Trophoblast cell (in vitro differentiated cells and primary cell): ENCODE measurements around the gene ALDH16A1.
"Not testable (repeated sequence)": the region's sequence is repeated elsewhere in the genome, so short reads cannot be mapped to it uniquely, and the experiment has no call there.

Experiments used
- DNase-seq, 2 donors: peaks; one replicate each; pipeline ENCODE4 v3.0.0-alpha.2; 2016
- H2AFZ ChIP-seq: 2 replicates; pipeline ENCODE4 v1.6.1; 2013; ENCODE audit warnings: low read length, moderate library complexity, mild to moderate bottlenecking; ENCODE audit not compliant: insufficient read depth, poor library complexity
- H2AK5ac ChIP-seq: 2 replicates; pipeline ENCODE4 v1.6.1; 2013; ENCODE audit warnings: mild to moderate bottlenecking, low read length
- H2BK120ac ChIP-seq: 2 replicates; pipeline ENCODE4 v1.6.1; 2013; ENCODE audit warnings: low read length, mild to moderate bottlenecking, moderate library complexity; ENCODE audit not compliant: insufficient read depth, poor library complexity
- H2BK12ac ChIP-seq: 2 replicates; pipeline ENCODE4 v1.6.1; 2013; ENCODE audit warnings: mild to moderate bottlenecking, low read length, moderate library complexity
- H2BK5ac ChIP-seq: 2 replicates; pipeline ENCODE4 v1.6.1; 2013; ENCODE audit warnings: low read length, low read depth, moderate library complexity, mild to moderate bottlenecking; ENCODE audit not compliant: poor library complexity
- H3K14ac ChIP-seq: 2 replicates; pipeline ENCODE4 v1.6.1; 2013; ENCODE audit warnings: mild to moderate bottlenecking, low read length
- H3K18ac ChIP-seq: 2 replicates; pipeline ENCODE4 v1.6.1; 2013; ENCODE audit warnings: mild to moderate bottlenecking, low read length
- H3K23ac ChIP-seq: 2 replicates; pipeline ENCODE4 v1.6.1; 2013; ENCODE audit warnings: low read length
- H3K27ac ChIP-seq: 2 replicates; pipeline ENCODE4 v1.5.1; 2013; ENCODE audit warnings: low read depth, mild to moderate bottlenecking, inconsistent platforms, low read length, moderate library complexity
- H3K27me3 ChIP-seq: 2 replicates; pipeline ENCODE4 v1.6.1; 2013; ENCODE audit warnings: inconsistent platforms, mild to moderate bottlenecking, low read length, moderate library complexity; ENCODE audit not compliant: insufficient read depth
- H3K36me3 ChIP-seq, 2 experiments: 1 replicate in 1 of 2; 2 replicates in 1 of 2; pipeline ENCODE4 v1.6.1; 2013; ENCODE audit warnings: low read length in 2 of 2, mild to moderate bottlenecking in 2 of 2, moderate library complexity in 1 of 2; ENCODE audit not compliant: insufficient read depth in 2 of 2, control insufficient read depth in 1 of 2
- H3K4ac ChIP-seq: 2 replicates; pipeline ENCODE4 v1.6.1; 2013; ENCODE audit warnings: low read depth, mild to moderate bottlenecking, low read length, moderate library complexity
- H3K4me1 ChIP-seq, 2 experiments: 1 replicate in 1 of 2; 2 replicates in 1 of 2; pipeline ENCODE4 v1.6.1; 2013; ENCODE audit warnings: low read length in 2 of 2, mild to moderate bottlenecking in 2 of 2, moderate library complexity in 1 of 2; ENCODE audit not compliant: insufficient read depth in 2 of 2, control insufficient read depth in 1 of 2
- H3K4me2 ChIP-seq: 2 replicates; pipeline ENCODE4 v1.6.1; 2013; ENCODE audit warnings: inconsistent platforms, mild to moderate bottlenecking, low read length, moderate library complexity
- H3K4me3 ChIP-seq: 2 replicates; pipeline ENCODE4 v1.5.1; 2013; ENCODE audit warnings: mild to moderate bottlenecking, low read depth, low read length, inconsistent platforms
- H3K79me1 ChIP-seq: one replicate; pipeline ENCODE4 v1.6.1; 2013; ENCODE audit warnings: low read length
- H3K79me2 ChIP-seq: 2 replicates; pipeline ENCODE4 v1.6.1; 2013; ENCODE audit warnings: low read length, mild to moderate bottlenecking; ENCODE audit not compliant: control insufficient read depth, insufficient read depth, poor library complexity
- H3K9ac ChIP-seq: 2 replicates; pipeline ENCODE4 v1.6.1; 2013; ENCODE audit warnings: mild to moderate bottlenecking, low read length
- H3K9me3 ChIP-seq: 2 replicates; pipeline ENCODE4 v1.6.1; 2013; ENCODE audit warnings: low read depth, mild to moderate bottlenecking, control low read depth, inconsistent platforms, low read length; ENCODE audit not compliant: insufficient read depth
- H4K12ac ChIP-seq: 2 replicates; pipeline ENCODE4 v1.6.1; 2013; ENCODE audit warnings: low read depth, mild to moderate bottlenecking, low read length, moderate library complexity
- H4K8ac ChIP-seq: 2 replicates; pipeline ENCODE4 v1.6.1; 2013; ENCODE audit warnings: low read depth, mild to moderate bottlenecking, low read length, moderate library complexity
- H4K91ac ChIP-seq: one replicate; pipeline ENCODE4 v1.6.1; 2013; ENCODE audit warnings: low read depth, mild to moderate bottlenecking, low read length, moderate library complexity
- WGBS: extraction: QIAGEN DNeasy Blood & Tissue Kit; methylation state at CpG from one replicate; pipeline ENCODE4 v1.1.7; 2013; ENCODE audit warnings: missing lambda C conversion rate; ENCODE audit not compliant: insufficient read length, insufficient coverage; ENCODE audit errors: extremely low coverage; 5-methylcytosine and 5-hydroxymethylcytosine counted together

The ALDH16A1 gene

DNA sequence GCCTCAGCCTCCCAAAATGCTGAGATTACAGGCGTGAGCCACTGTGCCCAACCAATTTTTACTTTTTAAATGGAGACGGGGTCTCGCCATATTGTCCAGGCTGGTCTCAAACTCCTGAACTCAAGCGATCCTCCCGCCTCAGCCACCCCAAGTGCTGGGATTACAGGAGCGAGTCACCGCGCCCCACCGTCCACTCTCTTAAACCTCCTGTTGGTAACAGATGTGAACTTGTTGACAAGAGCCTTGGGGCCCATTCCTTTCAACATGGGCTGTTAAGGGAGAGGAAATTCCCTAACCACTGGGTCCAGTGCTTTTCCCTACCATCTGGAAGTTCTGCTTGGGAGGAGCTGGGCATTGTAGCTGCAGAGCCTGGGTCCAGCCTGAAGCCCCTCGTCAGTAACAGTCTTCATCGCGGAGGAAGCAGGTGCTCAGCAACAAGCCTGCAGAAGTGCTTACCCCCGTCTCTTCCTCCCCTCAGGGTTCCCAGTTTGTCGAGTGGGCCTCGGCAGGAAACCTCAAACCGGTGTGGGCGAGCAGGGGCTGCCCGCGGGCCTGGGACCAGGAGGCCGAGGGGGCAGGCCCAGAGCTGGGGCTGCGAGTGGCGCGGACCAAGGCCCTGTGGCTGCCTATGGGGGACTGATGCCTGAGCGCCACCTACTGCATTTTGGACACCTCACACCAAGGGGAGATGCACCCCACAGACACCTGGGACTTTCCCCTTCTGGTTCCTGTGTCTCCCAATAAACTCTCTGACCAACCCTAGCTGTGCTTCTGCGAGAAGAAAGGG is 17.0 kb downstream of the ALDH16A1 start:
- Histone ChIP-seq H2AK5ac (no peak overlapping the region), H2AFZ (no peak overlapping the region), H3K23ac (no peak overlapping the region), H3K14ac (no peak overlapping the region), H2BK5ac (no peak overlapping the region), H4K12ac (no peak overlapping the region), H3K9ac (no peak overlapping the region), H3K79me1 (no peaks in the 10 kb centered on the region), H3K27me3 (no peaks in the 10 kb centered on the region), H2BK120ac (no peak overlapping the region), H3K36me3 (peaks cover 27 to 37% of the 10 kb centered on the region in 2 experiments), H4K8ac (no peak overlapping the region), H3K4me3 (no peak overlapping the region), H3K18ac (no peak overlapping the region), H3K4me2 (no peak overlapping the region), H3K4me1 (no peaks in the 10 kb centered on the region), H2BK12ac (no peak overlapping the region), H3K79me2 (no peaks in the 10 kb centered on the region), H3K27ac (no peak overlapping the region), H3K4ac (no peak overlapping the region), H3K9me3 (no peaks in the 10 kb centered on the region), H4K91ac (no peak overlapping the region)
- WGBS = no CpG with 5 or more reads among the region's 25 CpGs
- DNase-seq = no peak

GRCh38 chr19:49470615-49470978 is 17.6 kb downstream of the ALDH16A1 start:
- Histone ChIP-seq H3K4me1 (no peaks in the 10 kb centered on the region), H3K36me3 (peaks cover 24 to 31% of the 10 kb centered on the region in 2 experiments), H2BK12ac (no peak overlapping the region), H3K18ac (no peak overlapping the region), H2AFZ (no peak overlapping the region), H3K4me3 (no peak overlapping the region), H3K79me2 (no peaks in the 10 kb centered on the region), H3K4ac (no peak overlapping the region), H4K12ac (no peak overlapping the region), H2BK120ac (no peak overlapping the region), H4K91ac (no peak overlapping the region), H2AK5ac (no peak overlapping the region), H3K23ac (no peak overlapping the region), H3K27ac (no peak overlapping the region), H3K14ac (no peak overlapping the region), H4K8ac (no peak overlapping the region), H2BK5ac (no peak overlapping the region), H3K9ac (no peak overlapping the region), H3K79me1 (no peaks in the 10 kb centered on the region), H3K27me3 (no peaks in the 10 kb centered on the region), H3K9me3 (no peaks in the 10 kb centered on the region), H3K4me2 (no peak overlapping the region)
- no peak for DNase-seq
- WGBS = no CpG with 5 or more reads among the region's 8 CpGs

DNA sequence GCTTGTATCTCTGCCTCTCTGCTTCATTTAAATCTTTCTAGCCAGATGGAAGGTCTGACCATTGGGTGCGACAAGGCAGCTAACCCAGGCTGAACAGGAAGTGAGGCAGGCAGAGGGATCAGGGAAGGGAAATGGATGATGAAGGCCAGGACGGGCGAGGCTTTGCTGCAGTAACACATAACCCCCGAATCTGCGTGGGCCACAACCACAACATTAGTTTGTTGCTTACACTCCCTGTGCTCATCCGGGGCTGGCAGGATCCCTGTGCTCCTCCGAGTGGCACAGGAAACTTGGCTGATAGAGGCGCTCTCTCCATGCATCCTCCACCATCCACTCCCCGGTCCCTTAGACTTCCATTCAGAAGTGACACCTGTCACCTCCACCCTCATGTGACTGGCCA is 19.9 kb downstream of the ALDH16A1 start:
- Histone ChIP-seq H3K4me1 (no peaks in the 10 kb centered on the region), H3K4ac (no peak overlapping the region), H2BK12ac (no peak overlapping the region), H4K91ac (no peak overlapping the region), H3K9me3 (no peaks in the 10 kb centered on the region), H3K14ac (no peak overlapping the region), H3K9ac (no peak overlapping the region), H2AFZ (no peak overlapping the region), H3K79me1 (no peaks in the 10 kb centered on the region), H4K12ac (no peak overlapping the region), H3K23ac (no peak overlapping the region), H2BK5ac (no peak overlapping the region), H2BK120ac (no peak overlapping the region), H3K27me3 (no peaks in the 10 kb centered on the region), H3K4me2 (no peak overlapping the region), H2AK5ac (no peak overlapping the region), H3K18ac (no peak overlapping the region), H3K79me2 (no peaks in the 10 kb centered on the region), H3K36me3 (peaks cover 15% of the 10 kb centered on the region in 2 experiments), H4K8ac (no peak overlapping the region), H3K27ac (no peak overlapping the region), H3K4me3 (no peak overlapping the region)
- WGBS = no CpG with 5 or more reads among the region's 9 CpGs
- no peak for DNase-seq

DNA sequence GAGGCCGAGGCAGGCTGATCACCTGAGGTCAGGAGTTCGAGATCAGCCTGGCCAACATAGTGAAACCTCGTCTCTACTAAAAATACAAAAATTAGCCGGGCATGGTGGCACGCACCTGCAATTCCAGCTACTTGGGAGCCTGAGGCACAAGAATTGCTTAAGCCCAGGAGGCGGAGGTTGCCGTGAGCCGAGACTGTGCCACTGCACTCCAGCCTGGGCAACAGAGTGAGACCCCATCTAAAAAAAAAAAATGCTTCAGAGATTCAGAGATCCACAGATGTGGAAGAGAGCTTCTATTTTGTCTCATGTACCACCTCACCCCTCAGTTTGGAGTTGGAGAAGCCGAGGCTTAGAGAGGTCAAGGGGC is 20.5 kb downstream of the ALDH16A1 start:
- not testable (repeated sequence) for H3K9ac ChIP-seq, H3K79me2 ChIP-seq, H2BK120ac ChIP-seq, H3K4ac ChIP-seq, H3K4me1 ChIP-seq, H3K27ac ChIP-seq, H4K91ac ChIP-seq, H4K8ac ChIP-seq, H3K18ac ChIP-seq, H3K4me2 ChIP-seq, H2AFZ ChIP-seq, H3K23ac ChIP-seq, DNase-seq, H3K4me3 ChIP-seq, H3K14ac ChIP-seq, H2AK5ac ChIP-seq, H2BK12ac ChIP-seq, H3K79me1 ChIP-seq, H3K9me3 ChIP-seq, H4K12ac ChIP-seq, H3K27me3 ChIP-seq, H2BK5ac ChIP-seq
- WGBS = no CpG with 5 or more reads among the region's 9 CpGs
- H3K36me3 ChIP-seq = peaks cover 15% of the 10 kb centered on the region in 2 experiments
